MCF 10A (cell line): ENCODE data around the gene ZFAND5. TPM values are rescaled to one million over a fixed set of nuclear protein-coding genes. Genes with fewer than 3 reads are reported as not detected.

Experiments
- BruUV-seq: library from RNA; stranded (reverse); fragments of 400-500 nt; replicated peaks from 2 replicates; lab custom pipeline; 2021; lab: Mats Ljungman, UMichigan
- CTCF ChIA-PET: fragments of 300-600 bp; sonication (Branson Sonifier 250); formaldehyde crosslinking; extraction: SDS; loops from one replicate; lab custom pipeline; 2021; ENCODE audit warnings: antibody characterized with exemption, inconsistent platforms; lab: Yijun Ruan, JAX
- POLR2A ChIA-PET: fragments of 300-600, 350-650 bp; sonication (Branson Sonifier 250); formaldehyde crosslinking; extraction: SDS; loops from one replicate; lab custom pipeline; 2020; ENCODE audit warnings: antibody characterized with exemption, inconsistent platforms; lab: Yijun Ruan, JAX
- DNase-seq: peaks from one replicate; pipeline ENCODE4 v3.0.0-alpha.2; 2018; ENCODE audit not compliant: unreplicated experiment
- H3K27ac Mint-ChIP-seq: one replicate; pipeline ENCODE4 v1.8.0; 2022; ENCODE audit warnings: mild to moderate bottlenecking, low read depth, mixed read lengths; ENCODE audit not compliant: unreplicated experiment
- H3K27me3 Mint-ChIP-seq: one replicate; pipeline ENCODE4 v1.8.0; 2022; ENCODE audit warnings: mixed read lengths; ENCODE audit not compliant: insufficient read depth, unreplicated experiment
- H3K36me3 Mint-ChIP-seq: one replicate; pipeline ENCODE4 v1.8.0; 2022; ENCODE audit warnings: mild to moderate bottlenecking, moderate library complexity, mixed read lengths; ENCODE audit not compliant: insufficient read depth, unreplicated experiment
- H3K4me1 Mint-ChIP-seq: one replicate; pipeline ENCODE4 v1.8.0; 2022; ENCODE audit warnings: mixed read lengths; ENCODE audit not compliant: insufficient read depth, unreplicated experiment
- H3K4me3 Mint-ChIP-seq: one replicate; pipeline ENCODE4 v1.8.0; 2022; ENCODE audit warnings: mild to moderate bottlenecking, moderate library complexity, mixed read lengths; ENCODE audit not compliant: unreplicated experiment
- H3K9me3 Mint-ChIP-seq: one replicate; pipeline ENCODE4 v1.8.0; 2022; ENCODE audit warnings: mixed read lengths; ENCODE audit not compliant: unreplicated experiment
- CTCF ChIP-seq: fragments of 200-600 bp; IDR thresholded peaks from one replicate; pipeline ENCODE4 v1.8.0; 2022; ENCODE audit warnings: antibody characterized with exemption, mild to moderate bottlenecking; ENCODE audit not compliant: unreplicated experiment
- intact Hi-C: fragments of 100-400 bp; cut with micrococcal nuclease; formaldehyde crosslinking; loops from 2 replicates; pipeline ENCODE4 v1.14.1; 2022
- total RNA-seq: library from RNA; stranded (reverse); gene quantifications from 2 replicates; pipeline ENCODE4 v1.2.3, GENCODE V29; 2022

Gene ZFAND5
- total RNA-seq, 1 experiment from 2014 or later = 91.7 TPM

DNA sequence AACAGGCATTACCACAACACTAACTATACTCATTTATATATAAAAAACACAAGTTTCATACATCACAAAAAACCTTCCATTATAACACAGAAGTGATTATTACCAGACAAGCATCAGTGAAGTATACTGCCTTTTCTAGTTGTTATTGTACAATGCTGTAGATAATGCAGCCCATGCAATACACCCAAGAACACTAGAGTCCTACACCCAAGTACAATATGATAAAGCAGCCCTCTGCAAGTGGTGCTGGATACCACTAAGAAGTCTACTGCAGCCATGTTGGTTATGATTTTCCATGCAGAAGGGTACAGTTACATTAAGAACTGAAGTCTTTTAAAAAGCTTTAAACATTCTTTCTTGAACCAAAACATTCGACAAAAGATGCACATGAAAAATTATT is 10.3 kb downstream of the ZFAND5 start:
- Mint-ChIP-seq H3K9me3 (no peaks in the 10 kb centered on the region), H3K4me3 (no peak overlapping the region), H3K27me3 (no peaks in the 10 kb centered on the region), H3K4me1 (peaks cover 14% of the 10 kb centered on the region), H3K36me3 (peaks cover 88% of the 10 kb centered on the region), H3K27ac (no peak overlapping the region)
- ChIA-PET CTCF (interaction anchor here (1.1 kb wide), 1 partner anchor 237 kb away, joined by 5 read pairs; no protein-coding TSS in a partner anchor), POLR2A (no interaction called here)
- no TSS peak for BruUV-seq
- intact Hi-C loops = loop anchor here (5.0 kb wide), 1 partner anchor 162 kb away; no protein-coding TSS in a partner anchor
- DNase-seq = no peak
- no peak for TF ChIP-seq CTCF

- intact Hi-C loops = loop anchor here (5.0 kb wide), 1 partner anchor 161 kb away; no protein-coding TSS in a partner anchor
- CTCF ChIA-PET = interaction anchor here (0.6 kb wide), 1 partner anchor 30 kb away, joined by 4 read pairs; no protein-coding TSS in a partner anchor
- TF ChIP-seq CTCF = no peak
- no TSS peak for BruUV-seq
- Mint-ChIP-seq H3K4me1 (peaks cover 6% of the 10 kb centered on the region), H3K36me3 (peaks cover 88% of the 10 kb centered on the region), H3K27ac (no peak overlapping the region), H3K4me3 (no peak overlapping the region), H3K27me3 (no peaks in the 10 kb centered on the region), H3K9me3 (no peaks in the 10 kb centered on the region)
- POLR2A ChIA-PET = interaction anchor here (0.7 kb wide), 1 partner anchor 30 kb away, joined by 3 read pairs; no protein-coding TSS in a partner anchor
- DNase-seq = no peak
Observed at GRCh38 chr9:72353455-72354116, 11.4 kb downstream of the ZFAND5 start.

DNA sequence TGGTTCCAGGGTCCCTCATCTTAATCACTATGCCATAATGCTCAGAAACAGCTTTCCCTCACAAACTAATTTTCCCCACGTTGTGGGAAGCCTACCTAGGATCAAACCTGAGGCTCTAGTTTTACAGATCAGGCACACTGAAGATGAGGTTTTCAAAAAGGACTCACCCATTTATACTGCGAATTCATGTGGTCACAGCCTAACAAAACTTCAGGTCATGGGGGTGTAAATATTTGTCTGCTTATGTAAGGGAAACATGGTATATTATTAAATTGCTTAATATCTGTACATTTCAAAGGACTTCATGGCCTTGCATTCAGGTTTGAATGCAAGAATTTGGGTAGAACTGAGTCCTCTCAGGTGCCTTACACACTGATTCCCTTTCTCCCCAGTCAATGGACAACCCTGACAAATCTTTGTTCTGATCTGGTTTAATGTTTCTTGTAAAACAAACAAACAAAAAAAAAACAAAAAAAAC is 12.1 kb downstream of the ZFAND5 start:
- DNase-seq = no peak
- no peaks in the 10 kb centered on the region for H3K27me3 Mint-ChIP-seq
- no peak for TF ChIP-seq CTCF
- no TSS peak for BruUV-seq
- CTCF ChIA-PET = interaction anchor here (0.6 kb wide), 1 partner anchor 30 kb away, joined by 4 read pairs; no protein-coding TSS in a partner anchor
- H3K4me1 Mint-ChIP-seq = peaks cover 1% of the 10 kb centered on the region
- peaks cover 88% of the 10 kb centered on the region for H3K36me3 Mint-ChIP-seq
- intact Hi-C loops = loop anchor here (5.0 kb wide), 1 partner anchor 161 kb away; no protein-coding TSS in a partner anchor
- H3K9me3 Mint-ChIP-seq = no peaks in the 10 kb centered on the region
- POLR2A ChIA-PET = interaction anchor here (0.7 to 2.3 kb wide), 2 partner anchors 12 to 31 kb away, joined by 3 to 6 read pairs; partner anchors contain the start of gene ZFAND5
- H3K27ac Mint-ChIP-seq = no peak overlapping the region
- no peak overlapping the region for H3K4me3 Mint-ChIP-seq
